ENCODE results near the gene MKRN2OS. TPM values are rescaled to one million over a fixed set of nuclear protein-coding genes. Genes with fewer than 3 reads are reported as not detected.

MKRN2OS gene
- polyA plus RNA-seq, 2 of the 4 experiments (the other 2 are of a cell fraction), result not detected

DNA sequence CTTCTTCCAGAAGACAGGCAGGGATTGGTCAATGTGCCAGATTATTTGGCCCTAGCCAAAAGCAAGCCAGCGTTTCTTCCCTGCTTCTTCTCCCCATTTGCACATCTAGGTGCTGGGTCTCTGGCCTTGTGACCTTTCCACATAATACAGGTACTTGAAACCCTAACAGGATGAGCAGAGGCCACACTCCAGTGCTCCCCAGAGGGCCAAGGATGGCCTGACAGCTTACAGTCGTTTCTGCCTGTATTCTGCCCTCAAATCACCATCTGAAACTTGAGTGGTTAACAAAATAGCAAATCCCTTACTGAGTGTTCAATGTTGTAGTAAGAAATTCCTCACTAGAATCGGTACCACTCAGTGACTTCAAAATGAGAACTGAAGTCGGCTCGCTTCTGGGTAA lies 40.7 kb upstream of the MKRN2OS start:
- POLR2A ChIA-PET, result no interaction called here
- Histone ChIP-seq H3K4me2 (no peak overlapping the region), H3K4me3 (no peak overlapping the region), H3K27ac (no peak overlapping the region), H3K4me1 (0 out of 3 replicates have a peak, but pooled peaks cover 4% of the 10 kb centered on the region), H3K9me3 (no peaks in the 10 kb centered on the region)
- ATAC-seq (no peak), DNase-seq (ENCODE audit: low read depth in 1 of 2, low spot score in 1 of 2) (no peak), FAIRE-seq (no peak)
- CTCF ChIA-PET, result interaction anchor here (1.0 to 2.4 kb wide), 3 partner anchors 10 to 17 kb away, joined by 3 to 8 read pairs (median 8); no protein-coding TSS in a partner anchor
- WGBS (ENCODE audit: missing lambda C conversion rate), result 79% methylated on average over 5 of the region's 5 CpGs
- TF ChIP-seq HOXB5 (CRISPR knock-in tag; IDR thresholded peaks at IDR 0.05) (no peak), MAZ (IDR thresholded peaks at IDR 0.05; ENCODE audit: borderline replicate concordance, low read depth, low read length) (no peak), GATA3 (IDR thresholded peaks at IDR 0.05; ENCODE audit: borderline replicate concordance) (no peak), ZFP36 (IDR thresholded peaks at IDR 0.05; ENCODE audit: borderline replicate concordance, partially characterized antibody) (no peak), BHLHE40 (IDR thresholded peaks at IDR 0.05; ENCODE audit: low read depth, low read length) (no peak), SMC3 (IDR thresholded peaks at IDR 0.05) (no peak), POLR2AphosphoS2 (conservative IDR thresholded peaks at IDR 0.05; ENCODE audit: low read length) (no peak), NR3C1 (IDR thresholded peaks at IDR 0.05) (no peak), ZSCAN20 (CRISPR knock-in tag; IDR thresholded peaks at IDR 0.05) (no peak), EHMT2 (IDR thresholded peaks at IDR 0.05; ENCODE audit: low read depth) (no peak)
- TF ChIP-seq, protein P1, sequence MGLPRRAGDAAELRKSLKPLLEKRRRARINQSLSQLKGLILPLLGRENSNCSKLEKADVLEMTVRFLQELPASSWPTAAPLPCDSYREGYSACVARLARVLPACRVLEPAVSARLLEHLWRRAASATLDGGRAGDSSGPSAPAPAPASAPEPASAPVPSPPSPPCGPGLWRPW (IDR thresholded peaks at IDR 0.05), result no peak
- TF ChIP-seq, protein P2, sequence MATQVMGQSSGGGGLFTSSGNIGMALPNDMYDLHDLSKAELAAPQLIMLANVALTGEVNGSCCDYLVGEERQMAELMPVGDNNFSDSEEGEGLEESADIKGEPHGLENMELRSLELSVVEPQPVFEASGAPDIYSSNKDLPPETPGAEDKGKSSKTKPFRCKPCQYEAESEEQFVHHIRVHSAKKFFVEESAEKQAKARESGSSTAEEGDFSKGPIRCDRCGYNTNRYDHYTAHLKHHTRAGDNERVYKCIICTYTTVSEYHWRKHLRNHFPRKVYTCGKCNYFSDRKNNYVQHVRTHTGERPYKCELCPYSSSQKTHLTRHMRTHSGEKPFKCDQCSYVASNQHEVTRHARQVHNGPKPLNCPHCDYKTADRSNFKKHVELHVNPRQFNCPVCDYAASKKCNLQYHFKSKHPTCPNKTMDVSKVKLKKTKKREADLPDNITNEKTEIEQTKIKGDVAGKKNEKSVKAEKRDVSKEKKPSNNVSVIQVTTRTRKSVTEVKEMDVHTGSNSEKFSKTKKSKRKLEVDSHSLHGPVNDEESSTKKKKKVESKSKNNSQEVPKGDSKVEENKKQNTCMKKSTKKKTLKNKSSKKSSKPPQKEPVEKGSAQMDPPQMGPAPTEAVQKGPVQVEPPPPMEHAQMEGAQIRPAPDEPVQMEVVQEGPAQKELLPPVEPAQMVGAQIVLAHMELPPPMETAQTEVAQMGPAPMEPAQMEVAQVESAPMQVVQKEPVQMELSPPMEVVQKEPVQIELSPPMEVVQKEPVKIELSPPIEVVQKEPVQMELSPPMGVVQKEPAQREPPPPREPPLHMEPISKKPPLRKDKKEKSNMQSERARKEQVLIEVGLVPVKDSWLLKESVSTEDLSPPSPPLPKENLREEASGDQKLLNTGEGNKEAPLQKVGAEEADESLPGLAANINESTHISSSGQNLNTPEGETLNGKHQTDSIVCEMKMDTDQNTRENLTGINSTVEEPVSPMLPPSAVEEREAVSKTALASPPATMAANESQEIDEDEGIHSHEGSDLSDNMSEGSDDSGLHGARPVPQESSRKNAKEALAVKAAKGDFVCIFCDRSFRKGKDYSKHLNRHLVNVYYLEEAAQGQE (IDR thresholded peaks at IDR 0.05), result no peak

DNA sequence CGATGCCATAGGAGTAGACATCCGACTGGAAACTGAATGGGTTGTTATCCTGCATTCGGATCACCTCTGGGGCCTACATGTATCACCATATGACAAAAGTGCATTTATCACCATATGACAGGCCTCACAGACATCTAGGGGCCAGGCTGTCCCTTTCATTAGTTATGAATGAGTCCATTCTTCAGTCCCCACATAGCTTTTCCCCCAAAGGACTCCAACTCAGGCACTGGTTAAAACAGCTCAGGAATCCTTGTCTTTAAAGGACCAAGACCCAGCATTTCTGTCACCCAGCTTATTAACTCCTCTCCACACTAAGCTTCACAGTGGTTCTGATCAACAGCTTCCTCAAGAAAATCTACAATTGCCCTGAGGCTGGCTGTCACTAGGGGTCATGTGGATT lies 39.9 kb upstream of the MKRN2OS start:
- Histone ChIP-seq H3K9me3 (no peaks in the 10 kb centered on the region), H3K4me3 (no peak overlapping the region), H3K4me2 (no peak overlapping the region), H3K4me1 (0 out of 3 replicates have a peak, but pooled peaks cover 4% of the 10 kb centered on the region), H3K27ac (no peak overlapping the region)
- DNase-seq (ENCODE audit: low read depth in 1 of 2, low spot score in 1 of 2), result no peak
- no peak for TF ChIP-seq NFE2L2 (conservative IDR thresholded peaks at IDR 0.05; ENCODE audit: low read length)
- TF ChIP-seq CHD4 (IDR thresholded peaks at IDR 0.05; ENCODE audit: borderline replicate concordance), result no peak
- TF ChIP-seq, protein P3, sequence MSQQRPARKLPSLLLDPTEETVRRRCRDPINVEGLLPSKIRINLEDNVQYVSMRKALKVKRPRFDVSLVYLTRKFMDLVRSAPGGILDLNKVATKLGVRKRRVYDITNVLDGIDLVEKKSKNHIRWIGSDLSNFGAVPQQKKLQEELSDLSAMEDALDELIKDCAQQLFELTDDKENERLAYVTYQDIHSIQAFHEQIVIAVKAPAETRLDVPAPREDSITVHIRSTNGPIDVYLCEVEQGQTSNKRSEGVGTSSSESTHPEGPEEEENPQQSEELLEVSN (IDR thresholded peaks at IDR 0.05; ENCODE audit: borderline replicate concordance, low read depth), result no peak
- TF ChIP-seq ZFP36 (IDR thresholded peaks at IDR 0.05; ENCODE audit: borderline replicate concordance, partially characterized antibody), result no peak
- no peak for TF ChIP-seq ZSCAN20 (CRISPR knock-in tag; IDR thresholded peaks at IDR 0.05)
- 88% methylated on average over 3 of the region's 3 CpGs for WGBS (ENCODE audit: missing lambda C conversion rate)
- no peak for FAIRE-seq
- ChIA-PET POLR2A (no interaction called here), CTCF (interaction anchor here (1.0 to 2.4 kb wide), 6 partner anchors 9 to 22 kb away, joined by 3 to 8 read pairs (median 6); no protein-coding TSS in a partner anchor)
- no peak for ATAC-seq

DNA sequence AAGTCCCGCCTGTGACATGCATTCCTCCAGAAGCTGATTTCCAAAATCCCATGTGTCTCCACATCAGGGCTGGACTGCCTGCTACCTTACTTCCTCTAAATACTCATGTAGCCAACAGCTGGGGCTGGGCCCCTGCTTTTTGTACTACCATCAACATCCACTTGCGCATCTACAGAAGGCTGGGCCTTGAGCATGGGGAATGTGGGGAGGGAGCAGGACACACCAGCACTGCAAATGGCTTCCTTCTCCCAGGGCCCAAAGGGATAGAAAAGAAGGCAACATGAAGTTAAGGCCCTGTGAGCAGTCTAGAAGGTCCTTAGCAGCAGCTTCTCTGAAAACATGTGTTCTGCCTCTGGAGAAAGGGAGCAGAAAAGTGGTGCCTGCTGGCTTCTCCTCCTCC lies 38.8 kb upstream of the MKRN2OS start:
- ATAC-seq (no peak), DNase-seq (ENCODE audit: low read depth in 1 of 2, low spot score in 1 of 2) (no peak), FAIRE-seq (no peak)
- H3K9me3 ChIP-seq, result no peaks in the 10 kb centered on the region
- H3K4me3 ChIP-seq, result no peak overlapping the region
- H3K4me2 ChIP-seq, result no peak overlapping the region
- WGBS (ENCODE audit: missing lambda C conversion rate), result 96% methylated on average over 2 of the region's 2 CpGs
- ChIA-PET POLR2A (no interaction called here), CTCF (interaction anchor here (1.2 to 2.4 kb wide), 5 partner anchors 8 to 21 kb away, joined by 3 to 8 read pairs (median 6); no protein-coding TSS in a partner anchor)
- H3K27ac ChIP-seq, result no peak overlapping the region
- peaks cover 8% of the 10 kb centered on the region; the same call in 1 of the 3 replicates for H3K4me1 ChIP-seq
- TF ChIP-seq, protein P4, sequence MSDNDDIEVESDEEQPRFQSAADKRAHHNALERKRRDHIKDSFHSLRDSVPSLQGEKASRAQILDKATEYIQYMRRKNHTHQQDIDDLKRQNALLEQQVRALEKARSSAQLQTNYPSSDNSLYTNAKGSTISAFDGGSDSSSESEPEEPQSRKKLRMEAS (IDR thresholded peaks at IDR 0.05), result no peak
- TF ChIP-seq RCOR1 (IDR thresholded peaks at IDR 0.05; ENCODE audit: low read depth, low read length) (no peak), RARB (CRISPR knock-in tag; IDR thresholded peaks at IDR 0.05) (no peak), ESRRA (IDR thresholded peaks at IDR 0.05; ENCODE audit: borderline replicate concordance, low read length) (no peak), FOXS1 (CRISPR knock-in tag; IDR thresholded peaks at IDR 0.05) (no peak), BHLHE40 (IDR thresholded peaks at IDR 0.05; ENCODE audit: low read depth, low read length) (no peak), TP53 (CRISPR knock-in tag; IDR thresholded peaks at IDR 0.05) (no peak)
- TF ChIP-seq, protein P1 (IDR thresholded peaks at IDR 0.05), result no peak
- TF ChIP-seq, protein P5, sequence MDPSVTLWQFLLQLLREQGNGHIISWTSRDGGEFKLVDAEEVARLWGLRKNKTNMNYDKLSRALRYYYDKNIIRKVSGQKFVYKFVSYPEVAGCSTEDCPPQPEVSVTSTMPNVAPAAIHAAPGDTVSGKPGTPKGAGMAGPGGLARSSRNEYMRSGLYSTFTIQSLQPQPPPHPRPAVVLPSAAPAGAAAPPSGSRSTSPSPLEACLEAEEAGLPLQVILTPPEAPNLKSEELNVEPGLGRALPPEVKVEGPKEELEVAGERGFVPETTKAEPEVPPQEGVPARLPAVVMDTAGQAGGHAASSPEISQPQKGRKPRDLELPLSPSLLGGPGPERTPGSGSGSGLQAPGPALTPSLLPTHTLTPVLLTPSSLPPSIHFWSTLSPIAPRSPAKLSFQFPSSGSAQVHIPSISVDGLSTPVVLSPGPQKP (IDR thresholded peaks at IDR 0.05; ENCODE audit: low read depth, low read length), result no peak
- TF ChIP-seq, protein P6, sequence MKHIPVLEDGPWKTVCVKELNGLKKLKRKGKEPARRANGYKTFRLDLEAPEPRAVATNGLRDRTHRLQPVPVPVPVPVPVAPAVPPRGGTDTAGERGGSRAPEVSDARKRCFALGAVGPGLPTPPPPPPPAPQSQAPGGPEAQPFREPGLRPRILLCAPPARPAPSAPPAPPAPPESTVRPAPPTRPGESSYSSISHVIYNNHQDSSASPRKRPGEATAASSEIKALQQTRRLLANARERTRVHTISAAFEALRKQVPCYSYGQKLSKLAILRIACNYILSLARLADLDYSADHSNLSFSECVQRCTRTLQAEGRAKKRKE (CRISPR knock-in tag; IDR thresholded peaks at IDR 0.05; ENCODE audit: low read depth), result no peak
- TF ChIP-seq, protein P3 (IDR thresholded peaks at IDR 0.05; ENCODE audit: borderline replicate concordance, low read depth), result no peak
- TF ChIP-seq, protein P7, sequence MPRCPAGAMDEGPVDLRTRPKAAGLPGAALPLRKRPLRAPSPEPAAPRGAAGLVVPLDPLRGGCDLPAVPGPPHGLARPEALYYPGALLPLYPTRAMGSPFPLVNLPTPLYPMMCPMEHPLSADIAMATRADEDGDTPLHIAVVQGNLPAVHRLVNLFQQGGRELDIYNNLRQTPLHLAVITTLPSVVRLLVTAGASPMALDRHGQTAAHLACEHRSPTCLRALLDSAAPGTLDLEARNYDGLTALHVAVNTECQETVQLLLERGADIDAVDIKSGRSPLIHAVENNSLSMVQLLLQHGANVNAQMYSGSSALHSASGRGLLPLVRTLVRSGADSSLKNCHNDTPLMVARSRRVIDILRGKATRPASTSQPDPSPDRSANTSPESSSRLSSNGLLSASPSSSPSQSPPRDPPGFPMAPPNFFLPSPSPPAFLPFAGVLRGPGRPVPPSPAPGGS (IDR thresholded peaks at IDR 0.05), result no peak

All from A549 (cell line).